COLO668 (cell line): ENCODE data around the gene SLC25A25.
"Not testable (repeated sequence)": the region's sequence is repeated elsewhere in the genome, so short reads cannot be mapped to it uniquely, and the experiment has no call there.

ENCODE experiments used
- DNase-seq: peaks from one replicate; lab custom pipeline; 2025; ENCODE audit not compliant: unreplicated experiment; lab: John Stamatoyannopoulos, UW

The SLC25A25 gene

GRCh38 chr9:128123451-128124080, 55.5 kb downstream of the SLC25A25 start:
- no peak for DNase-seq

- DNase-seq: no peak
Measured at GRCh38 chr9:128124451-128124850, 56.4 kb downstream of the SLC25A25 start.

DNA sequence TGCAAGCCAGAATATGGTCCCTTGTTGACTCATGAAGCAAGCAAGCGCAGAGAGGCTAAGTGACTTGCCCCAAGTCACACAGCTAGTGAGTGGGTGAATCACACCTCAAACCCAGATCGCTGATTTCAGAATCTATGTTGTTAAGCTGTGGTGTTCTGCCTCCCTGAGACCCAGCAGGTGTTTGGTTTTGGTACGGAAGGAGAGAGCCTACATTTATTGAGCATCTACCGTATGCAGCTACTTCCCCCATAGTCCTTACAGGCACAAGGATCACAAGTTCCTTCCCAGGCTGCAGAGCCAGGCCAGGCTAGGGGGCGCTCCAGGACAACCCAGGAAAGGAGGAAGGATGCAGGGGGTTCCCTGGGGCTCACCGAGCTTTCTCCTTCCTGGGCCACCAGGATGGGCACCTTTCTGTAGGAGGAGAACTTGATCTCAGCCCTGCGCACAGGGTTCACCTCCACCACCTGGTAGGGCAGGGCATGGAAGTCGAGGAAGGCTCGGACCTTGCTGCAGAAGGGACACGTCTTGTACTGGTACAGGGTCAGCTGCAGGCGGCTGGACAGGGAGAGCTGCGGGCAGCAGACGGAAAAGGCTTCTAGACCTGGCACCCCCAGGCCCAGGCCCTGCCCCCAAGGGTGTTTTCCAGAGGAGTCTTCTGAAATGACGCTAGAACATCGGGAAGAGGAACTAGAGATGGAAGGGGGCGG, 57.0 kb downstream of the SLC25A25 start:
- DNase-seq: peak; percentile 78

- no peak for DNase-seq
Measured at GRCh38 chr9:128125580-128126354, 57.7 kb downstream of the SLC25A25 start.

DNA sequence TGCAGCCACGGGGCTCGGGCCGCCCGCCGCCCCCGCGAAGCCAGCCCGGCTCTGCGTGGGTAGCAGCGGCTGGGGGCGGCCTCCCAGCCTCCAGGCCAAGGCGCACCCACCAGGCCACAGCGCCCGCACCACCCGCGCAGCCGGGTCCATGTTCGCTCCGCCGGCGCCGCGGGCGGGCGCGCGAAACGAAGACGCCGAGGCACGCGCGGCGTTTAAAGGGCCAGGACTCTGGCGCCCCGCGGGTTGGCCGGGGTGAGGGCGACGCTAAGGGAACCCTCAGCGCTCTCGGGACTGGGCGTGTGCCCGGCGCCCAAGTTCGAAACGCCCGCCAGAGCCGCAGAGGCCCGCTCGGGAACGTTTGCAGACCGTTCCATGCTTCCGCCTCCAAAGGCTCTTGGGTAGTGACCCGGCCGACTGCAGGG, 59.5 kb downstream of the SLC25A25 start, which contains the start of gene PTGES2:
Gene PTGES2, minus strand, starts transcription at position 162 of the 422 bp plus-strand sequence. Its CDS starts 12 bp downstream, at position 150.
- DNase-seq: peak; percentile 91

GRCh38 chr9:128127990-128128835, 60.2 kb downstream of the SLC25A25 start:
- peak; percentile 89 for DNase-seq

DNA sequence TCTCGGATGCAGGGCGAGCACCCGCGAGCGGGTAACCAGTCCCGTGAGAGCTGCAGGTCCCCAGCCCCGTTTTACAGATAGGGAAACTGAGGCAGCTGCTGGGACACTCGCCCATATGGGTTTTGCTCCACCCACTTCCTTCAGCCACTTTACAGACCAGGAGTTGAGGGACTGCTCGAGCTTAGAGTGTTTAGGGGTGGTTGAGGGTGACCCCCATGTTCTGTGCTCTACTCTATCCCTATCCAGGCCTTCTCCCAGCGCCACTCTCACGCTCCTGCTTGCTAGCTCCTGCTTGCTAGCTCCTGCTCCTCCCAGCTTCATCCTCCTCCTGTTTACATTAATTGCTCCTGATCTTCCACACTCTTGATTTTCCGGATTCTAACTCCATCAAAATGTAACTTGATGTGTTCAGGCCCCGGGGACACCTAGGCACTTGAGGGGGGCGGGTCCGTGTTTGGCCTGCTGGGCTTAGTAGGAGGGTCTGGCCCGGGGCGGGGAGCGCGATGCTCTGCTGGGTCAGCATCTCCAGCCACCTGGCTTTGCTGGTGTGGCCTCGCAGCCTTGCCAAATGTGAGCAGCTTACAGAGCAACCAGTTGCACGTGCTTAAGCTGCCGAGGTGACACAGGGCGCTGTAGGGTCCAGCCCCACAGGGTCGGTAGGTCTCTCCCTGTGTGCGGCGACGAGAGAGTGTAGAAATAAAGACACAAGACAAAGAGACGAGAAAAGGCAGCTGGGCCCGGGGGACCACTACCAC, 61.0 kb downstream of the SLC25A25 start:
- peak; percentile 39 for DNase-seq

- DNase-seq: not testable (repeated sequence)
Measured at GRCh38 chr9:128129976-128130590, 62.1 kb downstream of the SLC25A25 start.

- DNase-seq: not testable (repeated sequence)
Measured at GRCh38 chr9:128130651-128131050, 62.6 kb downstream of the SLC25A25 start.

DNA sequence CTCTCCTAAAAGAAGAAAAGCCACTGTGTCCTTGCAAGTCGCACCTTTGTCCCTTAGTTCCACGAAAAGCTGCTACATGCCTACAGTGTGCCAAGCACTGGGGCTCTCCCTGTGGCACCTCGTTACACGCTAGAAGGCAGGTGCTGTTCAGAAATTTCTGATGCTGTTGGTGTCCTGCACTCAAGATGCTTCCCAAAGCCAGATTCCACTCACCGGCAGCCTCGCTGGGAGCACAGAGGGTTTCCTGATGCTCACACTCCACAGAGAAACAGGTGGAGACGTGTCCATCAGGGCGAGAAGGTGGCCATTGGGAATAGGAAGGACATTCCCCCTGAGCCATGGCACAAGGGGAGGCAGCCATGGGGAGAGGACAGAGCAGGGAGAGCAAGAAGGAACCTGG, 63.3 kb downstream of the SLC25A25 start:
- DNase-seq: peak; percentile 38

- peak; percentile 84 for DNase-seq
Measured at GRCh38 chr9:128132139-128132538, 64.1 kb downstream of the SLC25A25 start.

GRCh38 chr9:128135561-128135960, 67.5 kb downstream of the SLC25A25 start:
- not testable (repeated sequence) for DNase-seq

DNA sequence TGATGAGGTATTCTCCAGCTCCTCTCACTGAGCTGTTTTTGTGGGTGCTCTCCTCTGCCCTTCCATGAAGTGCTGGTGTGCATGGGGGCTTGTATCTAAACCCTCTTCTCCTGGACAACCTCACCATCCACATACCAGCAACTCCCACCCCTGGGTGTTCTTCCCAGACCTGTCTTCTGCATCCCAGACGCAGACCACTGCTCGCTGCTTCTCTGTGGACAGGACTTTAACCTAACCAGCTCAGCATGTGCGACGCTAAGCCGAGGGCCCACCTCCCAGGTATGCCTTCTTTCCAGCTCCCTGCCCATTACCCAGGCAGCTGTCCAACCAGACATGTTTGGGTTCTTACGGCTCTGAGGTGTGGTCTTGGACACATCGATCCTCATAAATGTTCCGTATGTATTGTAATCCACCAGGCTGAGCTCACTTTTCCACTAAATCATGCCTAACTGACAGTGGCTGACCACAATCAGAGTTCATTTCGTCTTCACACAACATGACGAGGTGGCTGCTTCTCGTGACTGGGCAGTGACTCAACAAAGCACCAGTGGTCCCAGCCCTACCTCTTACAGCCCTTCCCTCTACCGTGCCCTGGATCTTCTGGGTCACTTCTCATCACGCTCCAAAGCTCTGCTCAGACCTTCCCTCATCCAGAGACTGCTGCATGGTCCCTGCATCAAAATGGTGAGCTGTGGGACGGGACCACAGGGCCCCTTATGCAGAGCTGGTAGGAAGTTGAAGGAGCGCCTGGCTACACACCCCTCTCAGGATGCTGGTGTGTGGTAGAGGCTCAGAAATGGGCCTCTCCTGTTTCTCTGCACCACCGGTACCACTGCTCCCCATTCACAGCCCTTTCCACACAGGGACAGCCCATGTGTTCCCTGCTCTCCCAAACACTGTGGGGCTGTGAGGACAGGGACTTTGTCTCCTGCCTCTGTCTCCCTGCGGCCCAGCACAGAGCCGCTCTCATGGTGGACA, 69.1 kb downstream of the SLC25A25 start:
- no peak for DNase-seq

- no peak for DNase-seq
Measured at GRCh38 chr9:128138001-128138400, 70.0 kb downstream of the SLC25A25 start.

- DNase-seq: no peak
Measured at GRCh38 chr9:128139621-128140020, 71.6 kb downstream of the SLC25A25 start.

GRCh38 chr9:128141604-128142003, 73.6 kb downstream of the SLC25A25 start:
- no peak for DNase-seq

DNA sequence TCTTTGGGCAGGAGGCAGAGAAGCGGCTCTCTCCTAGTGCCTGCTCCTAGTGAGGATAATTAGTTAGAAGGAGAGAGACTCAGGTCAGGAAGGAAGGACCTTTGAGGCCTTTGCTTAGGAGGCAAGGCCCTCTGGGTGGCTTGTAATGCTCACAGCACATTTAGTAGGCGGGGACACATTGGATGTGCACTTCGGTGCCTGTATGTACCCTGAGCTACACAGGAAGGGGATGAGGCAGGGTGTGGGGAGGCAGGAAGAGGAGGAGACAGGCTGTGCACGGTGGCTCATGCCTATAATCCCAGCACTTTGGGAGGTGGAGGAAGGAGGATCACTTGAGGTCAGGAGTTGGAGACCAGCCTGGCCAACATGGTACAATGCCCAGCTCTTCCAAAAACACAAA, 74.0 kb downstream of the SLC25A25 start:
- DNase-seq: no peak

DNA sequence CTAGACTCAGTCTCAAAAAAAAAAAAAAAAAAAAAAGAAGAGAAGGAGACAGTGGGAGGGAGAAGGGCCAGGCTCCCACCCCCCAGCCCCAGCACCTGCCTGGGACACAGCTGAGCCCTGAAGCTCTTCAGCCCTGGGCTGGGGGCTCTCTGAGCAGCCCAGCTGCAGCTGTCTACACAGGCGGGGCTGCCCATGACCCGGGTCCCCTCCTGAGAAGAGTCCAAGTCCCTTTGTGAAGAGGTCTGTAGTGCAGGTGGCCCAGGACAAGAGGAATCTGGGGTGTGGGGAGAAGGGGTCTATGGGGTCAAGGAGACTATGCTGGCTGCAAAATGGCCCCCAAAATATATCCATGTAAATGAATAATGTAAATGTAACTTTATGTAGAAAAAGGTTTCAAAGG, 74.6 kb downstream of the SLC25A25 start:
- no peak for DNase-seq
